Common myeloid progenitor, CD34-positive (primary cell): ENCODE data around the gene MITF.

Experiments used
- CTCF ChIA-PET: fragments of 350-600 bp; sonication (Branson Sonifier 250); formaldehyde crosslinking; loops from one replicate; lab custom pipeline; 2021; ENCODE audit warnings: antibody characterized with exemption; lab: Charles Lee
- POLR2A ChIA-PET: fragments of 350-600 bp; sonication (Branson Sonifier 250); formaldehyde crosslinking; loops from one replicate; lab custom pipeline; 2021; ENCODE audit warnings: antibody characterized with exemption; lab: Charles Lee
- DNase-seq, 3 donors: peaks; one replicate each; pipeline versions ENCODE4 v3.0.0 to v3.0.0-alpha.2; 2013
- H3K27ac ChIP-seq, 2 experiments: 1 replicate in 1 of 2; 2 replicates in 1 of 2; pipeline ENCODE4 v1.7.0; 2013; ENCODE audit warnings: inconsistent platforms in 2 of 2, low read length in 2 of 2, mild to moderate bottlenecking in 2 of 2, low read depth in 1 of 2, moderate library complexity in 1 of 2; ENCODE audit not compliant: severe bottlenecking in 2 of 2, insufficient read depth in 1 of 2, poor library complexity in 1 of 2
- H3K27me3 ChIP-seq, 5 experiments: replicated peaks in 2 of 5; 1 replicate in 3 of 5; 2 replicates in 2 of 5; pipeline versions ENCODE4 v1.6.1 to v1.7.0; 2013; ENCODE audit warnings: low read length in 4 of 5, mild to moderate bottlenecking in 2 of 5, moderate library complexity in 2 of 5, inconsistent platforms in 1 of 5; ENCODE audit not compliant: insufficient read depth in 5 of 5, control insufficient read depth in 4 of 5
- H3K36me3 ChIP-seq, 4 experiments: 1 replicate in 2 of 4; 2 replicates in 2 of 4; pipeline versions ENCODE4 v1.6.1 to v1.7.0; 2013; ENCODE audit warnings: low read length in 3 of 4, control low read depth in 1 of 4, mild to moderate bottlenecking in 1 of 4; ENCODE audit not compliant: control insufficient read depth in 4 of 4, insufficient read depth in 4 of 4
- H3K4me1 ChIP-seq, 4 experiments: 1 replicate in 3 of 4; 2 replicates in 1 of 4; pipeline versions ENCODE4 v1.6.1 to v1.7.1; 2013; ENCODE audit warnings: low read length in 3 of 4, mild to moderate bottlenecking in 3 of 4, control low read depth in 1 of 4, inconsistent platforms in 1 of 4, moderate library complexity in 1 of 4; ENCODE audit not compliant: control insufficient read depth in 4 of 4, insufficient read depth in 4 of 4; ENCODE audit errors: control extremely low read depth in 1 of 4
- H3K4me3 ChIP-seq, 7 experiments: 1 replicate in 4 of 7; 2 replicates in 3 of 7; pipeline versions ENCODE4 v1.5.1 to v1.7.0; 2013; ENCODE audit warnings: mild to moderate bottlenecking in 7 of 7, low read length in 6 of 7, moderate library complexity in 6 of 7, inconsistent platforms in 2 of 7, low read depth in 2 of 7, control low read depth in 1 of 7; ENCODE audit not compliant: insufficient read depth in 4 of 7, control insufficient read depth in 1 of 7; ENCODE audit errors: extremely low read depth in 1 of 7
- H3K9me3 ChIP-seq, 5 experiments: 1 replicate in 4 of 5; 2 replicates in 1 of 5; pipeline versions ENCODE4 v1.6.1 to v1.7.1; 2013; ENCODE audit warnings: low read length in 4 of 5, mild to moderate bottlenecking in 2 of 5, inconsistent platforms in 1 of 5, low read depth in 1 of 5, moderate library complexity in 1 of 5; ENCODE audit not compliant: control insufficient read depth in 4 of 5, insufficient read depth in 2 of 5; ENCODE audit errors: control extremely low read depth in 1 of 5
- WGBS: methylation state at CpG from one replicate; pipeline ENCODE4 v1.1.5; 2013; ENCODE audit not compliant: insufficient coverage; 5-methylcytosine and 5-hydroxymethylcytosine counted together

MITF gene

DNA sequence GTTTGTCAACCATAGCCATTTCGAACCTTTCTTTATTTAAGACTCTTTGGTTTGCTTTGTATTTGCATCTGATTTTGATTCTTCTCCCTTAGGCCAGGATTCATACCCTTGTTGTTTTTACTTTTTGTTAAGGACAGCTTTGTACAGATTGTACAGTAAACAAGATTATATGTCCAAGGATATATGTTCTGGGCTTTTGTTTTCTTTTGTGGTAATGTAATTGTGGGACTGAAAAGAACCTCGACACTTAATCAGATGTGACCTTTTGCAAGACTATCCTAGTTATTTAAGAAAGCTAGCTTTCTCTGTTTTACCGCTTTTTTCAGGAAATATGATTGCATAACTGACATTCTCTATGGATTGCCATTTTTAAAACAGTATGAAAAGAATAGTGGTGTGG is 193.2 kb downstream of the MITF start:
- WGBS: no CpG with 5 or more reads among the region's 3 CpGs
- no peak overlapping the region for H3K27ac ChIP-seq
- ChIA-PET CTCF (no interaction called here), POLR2A (no interaction called here)
- no peaks in the 10 kb centered on the region for H3K9me3 ChIP-seq
- DNase-seq: no peak
- H3K27me3 ChIP-seq: no peaks in the 10 kb centered on the region
- H3K36me3 ChIP-seq: no peaks in the 10 kb centered on the region
- H3K4me1 ChIP-seq: no peaks in the 10 kb centered on the region
- no peak overlapping the region for H3K4me3 ChIP-seq

DNA sequence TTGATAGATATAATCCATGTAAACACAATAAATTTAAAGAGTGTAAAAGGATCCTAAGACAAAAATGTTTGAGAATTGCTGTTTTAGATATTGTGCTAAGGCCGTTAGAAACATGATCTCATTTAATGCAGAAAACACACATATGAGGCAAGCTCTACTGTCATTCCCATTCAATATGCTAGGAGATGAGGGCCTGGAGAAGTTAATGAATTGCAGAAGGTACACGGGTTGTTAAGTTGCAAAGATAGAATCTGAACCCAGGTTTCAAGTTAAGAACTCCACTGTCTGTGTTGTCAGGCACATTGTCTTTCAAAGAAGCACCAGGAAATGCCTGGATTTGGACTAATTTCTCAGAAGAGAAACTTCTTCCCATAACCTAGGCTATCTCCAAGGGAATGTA is 195.1 kb downstream of the MITF start:
- Histone ChIP-seq H3K4me3 (no peak overlapping the region), H3K4me1 (no peaks in the 10 kb centered on the region), H3K27ac (no peak overlapping the region), H3K27me3 (no peaks in the 10 kb centered on the region), H3K36me3 (no peaks in the 10 kb centered on the region), H3K9me3 (no peaks in the 10 kb centered on the region)
- WGBS: no CpG with 5 or more reads among the region's 2 CpGs
- ChIA-PET POLR2A (no interaction called here), CTCF (no interaction called here)
- DNase-seq: no peak

DNA sequence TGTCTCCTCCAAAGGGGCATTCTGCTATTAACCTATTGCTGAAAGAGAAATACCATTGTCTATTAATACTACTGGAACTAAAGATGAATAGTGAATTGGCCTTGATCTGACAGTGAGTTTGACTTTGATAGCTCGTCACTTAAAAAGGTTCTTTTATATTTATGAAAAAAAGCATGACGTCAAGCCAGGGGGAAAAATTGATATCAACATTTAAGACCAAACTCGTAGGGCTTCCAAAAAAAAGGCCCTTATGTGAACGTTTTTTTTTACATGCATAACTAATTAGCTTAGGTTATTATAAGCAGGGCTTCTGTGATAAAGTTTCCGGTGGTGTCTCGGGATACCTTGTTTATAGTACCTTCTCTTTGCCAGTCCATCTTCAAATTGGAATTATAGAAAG is 197.0 kb downstream of the MITF start:
- Histone ChIP-seq H3K27me3 (no peaks in the 10 kb centered on the region), H3K36me3 (no peaks in the 10 kb centered on the region), H3K27ac (no peak overlapping the region), H3K4me3 (no peak overlapping the region), H3K9me3 (no peaks in the 10 kb centered on the region), H3K4me1 (no peaks in the 10 kb centered on the region)
- no peak for DNase-seq
- 100% methylated on average over 2 of the region's 6 CpGs for WGBS
- CTCF ChIA-PET: interaction anchor here (1.5 kb wide), 1 partner anchor 15 kb away, joined by 3 read pairs; no protein-coding TSS in a partner anchor
- POLR2A ChIA-PET: no interaction called here

DNA sequence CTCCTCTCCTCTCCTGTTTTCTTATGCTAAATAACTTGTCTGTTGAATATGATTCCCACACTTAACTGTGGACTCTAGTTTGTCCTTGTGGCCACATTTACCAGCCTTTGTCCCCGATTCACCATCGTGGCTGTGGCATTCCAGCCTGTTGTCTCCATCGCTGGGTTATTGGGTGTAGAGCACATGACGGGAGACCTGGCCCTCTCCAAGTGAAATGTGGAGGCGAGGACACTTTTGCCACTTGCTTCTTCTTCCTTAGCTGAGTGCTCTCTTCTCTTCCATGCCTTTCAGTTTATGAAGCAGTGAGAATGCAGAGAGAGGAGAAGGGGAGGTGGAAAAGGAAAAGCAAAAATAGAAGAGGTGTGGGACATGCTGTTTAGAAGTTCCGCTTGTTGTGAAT is 198.8 kb downstream of the MITF start:
- Histone ChIP-seq H3K4me3 (no peak overlapping the region), H3K27me3 (no peaks in the 10 kb centered on the region), H3K36me3 (no peaks in the 10 kb centered on the region), H3K4me1 (no peaks in the 10 kb centered on the region), H3K27ac (no peak overlapping the region), H3K9me3 (no peaks in the 10 kb centered on the region)
- ChIA-PET CTCF (no interaction called here), POLR2A (no interaction called here)
- WGBS: 98% methylated on average over 5 of the region's 6 CpGs
- no peak for DNase-seq

DNA sequence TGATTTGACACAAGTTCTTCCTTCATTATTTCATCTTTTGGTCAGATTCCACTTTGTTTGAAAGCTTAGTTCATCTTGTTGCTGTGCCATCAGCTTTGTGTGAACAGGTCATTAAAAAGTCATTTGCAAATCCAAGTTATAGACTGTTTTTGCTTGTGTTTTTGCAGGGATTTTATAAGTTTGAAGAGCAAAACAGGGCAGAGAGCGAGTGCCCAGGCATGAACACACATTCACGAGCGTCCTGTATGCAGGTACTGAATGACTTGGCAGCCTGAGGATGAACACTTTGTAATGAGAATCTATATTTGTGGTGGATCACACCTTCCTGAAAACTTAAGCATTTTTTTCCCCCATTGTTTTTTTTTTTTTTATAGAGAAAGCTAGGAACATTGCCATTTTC is 199.7 kb downstream of the MITF start:
- H3K27me3 ChIP-seq: no peaks in the 10 kb centered on the region
- no peak for DNase-seq
- H3K27ac ChIP-seq: no peak overlapping the region
- H3K9me3 ChIP-seq: no peaks in the 10 kb centered on the region
- H3K4me3 ChIP-seq: no peak overlapping the region
- 100% methylated on average over 3 of the region's 3 CpGs for WGBS
- no peaks in the 10 kb centered on the region for H3K36me3 ChIP-seq
- no peaks in the 10 kb centered on the region for H3K4me1 ChIP-seq
- POLR2A ChIA-PET: no interaction called here
- CTCF ChIA-PET: no interaction called here

DNA sequence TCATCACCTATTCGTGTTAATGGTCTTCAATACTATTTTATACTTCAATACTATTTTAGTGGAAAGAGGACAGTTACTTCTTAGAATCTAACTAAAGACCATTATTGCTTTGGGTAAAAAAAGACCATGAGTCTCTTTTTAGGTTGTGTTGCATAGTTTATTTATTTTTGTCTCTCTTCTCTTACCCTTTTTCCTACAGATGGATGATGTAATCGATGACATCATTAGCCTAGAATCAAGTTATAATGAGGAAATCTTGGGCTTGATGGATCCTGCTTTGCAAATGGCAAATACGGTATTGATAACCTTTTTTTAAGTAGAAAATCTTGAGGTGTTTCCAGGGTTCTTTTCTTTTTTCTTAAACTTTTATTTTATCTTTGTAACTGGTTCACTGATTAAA is 201.8 kb downstream of the MITF start:
- no peaks in the 10 kb centered on the region for H3K36me3 ChIP-seq
- ChIA-PET POLR2A (no interaction called here), CTCF (no interaction called here)
- H3K4me3 ChIP-seq: no peak overlapping the region
- H3K4me1 ChIP-seq: no peaks in the 10 kb centered on the region
- H3K27ac ChIP-seq: no peak overlapping the region
- no peaks in the 10 kb centered on the region for H3K27me3 ChIP-seq
- no peak for DNase-seq
- WGBS: no CpG with 5 or more reads among the region's 3 CpGs
- no peaks in the 10 kb centered on the region for H3K9me3 ChIP-seq

DNA sequence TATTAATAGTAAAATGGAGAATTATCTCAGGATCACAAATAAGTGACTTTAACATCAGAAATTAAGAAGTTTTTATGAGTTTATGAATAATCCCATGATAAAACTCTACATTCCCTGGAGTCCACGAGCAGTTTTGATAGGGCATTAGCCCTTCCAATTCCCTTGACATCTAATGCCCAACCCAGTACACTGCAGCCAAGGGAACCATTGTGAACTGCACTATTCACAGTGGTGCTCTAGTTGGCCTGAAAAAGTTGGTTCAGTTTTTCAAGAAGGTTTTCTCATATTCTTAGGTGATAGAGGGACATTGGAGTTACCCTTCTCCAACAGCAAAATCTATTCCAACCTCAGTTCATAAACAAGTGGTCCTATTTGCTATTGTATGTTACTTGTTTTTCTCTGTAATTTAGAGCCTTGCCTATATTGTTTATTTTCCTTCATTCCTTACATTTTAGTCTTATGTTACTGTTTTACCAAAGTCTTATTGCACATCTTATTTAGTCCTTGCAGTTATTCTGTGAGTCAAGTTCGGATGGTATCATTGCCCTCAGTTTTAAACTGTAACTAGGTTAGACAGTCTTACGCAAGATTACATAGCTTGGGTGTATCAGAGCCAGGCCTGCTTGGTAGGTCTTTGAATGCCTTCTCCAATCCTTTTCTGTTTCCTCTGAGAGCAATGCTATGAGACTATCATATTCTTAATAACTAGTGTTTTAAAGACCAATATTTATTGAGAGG is 202.3 kb downstream of the MITF start:
- no peak overlapping the region for H3K27ac ChIP-seq
- H3K36me3 ChIP-seq: no peaks in the 10 kb centered on the region
- 100% methylated on average over 2 of the region's 3 CpGs for WGBS
- H3K4me3 ChIP-seq: no peak overlapping the region
- POLR2A ChIA-PET: no interaction called here
- CTCF ChIA-PET: interaction anchor here (0.7 to 2.0 kb wide), 2 partner anchors 15 to 31 kb away, joined by 3 to 5 read pairs; no protein-coding TSS in a partner anchor
- DNase-seq: no peak
- H3K4me1 ChIP-seq: no peaks in the 10 kb centered on the region
- no peaks in the 10 kb centered on the region for H3K27me3 ChIP-seq
- no peaks in the 10 kb centered on the region for H3K9me3 ChIP-seq
